Parathyroid adenoma (tissue), 2 donors: ENCODE results near the gene BHLHE40.

Experiments used
- H2AFZ ChIP-seq: fragments of 300-600 bp; sonication (generic); one replicate; pipeline ENCODE4 v1.7.0; 2017; ENCODE audit warnings: antibody characterized with exemption, mild to moderate bottlenecking
- H3K27ac ChIP-seq: fragments of 300-600 bp; sonication (generic); one replicate; pipeline ENCODE4 v1.7.0; 2017
- H3K27me3 ChIP-seq: fragments of 300-600 bp; sonication (generic); one replicate; pipeline ENCODE4 v1.7.0; 2017; ENCODE audit warnings: low read length; ENCODE audit not compliant: control insufficient read depth, insufficient read depth
- H3K36me3 ChIP-seq: fragments of 300-600 bp; sonication (generic); one replicate; pipeline ENCODE4 v1.7.0; 2017; ENCODE audit warnings: low read length; ENCODE audit not compliant: control insufficient read depth, insufficient read depth
- H3K4me1 ChIP-seq: fragments of 300-600 bp; sonication (generic); one replicate; pipeline ENCODE4 v1.7.0; 2017; ENCODE audit warnings: control low read depth
- H3K4me2 ChIP-seq: fragments of 300-600 bp; sonication (generic); one replicate; pipeline ENCODE4 v1.7.0; 2017; ENCODE audit warnings: low read length
- H3K4me3 ChIP-seq: fragments of 300-600 bp; sonication (generic); one replicate; pipeline ENCODE4 v1.7.0; 2017; ENCODE audit warnings: low read depth, low read length
- H3K79me2 ChIP-seq: fragments of 300-600 bp; sonication (generic); one replicate; pipeline ENCODE4 v1.7.0; 2017; ENCODE audit warnings: control low read depth
- H3K9ac ChIP-seq: fragments of 300-600 bp; sonication (generic); one replicate; pipeline ENCODE4 v1.7.0; 2017; ENCODE audit warnings: mild to moderate bottlenecking
- H3K9me3 ChIP-seq: fragments of 300-600 bp; sonication (generic); one replicate; pipeline ENCODE4 v1.7.0; 2017; ENCODE audit warnings: low read length; ENCODE audit not compliant: control insufficient read depth
- TF ChIP-seq, protein P1 (sequence below): fragments of 300-600 bp; sonication (generic); IDR thresholded peaks from one replicate; pipeline ENCODE4 v1.7.0; 2017; ENCODE audit warnings: antibody characterized with exemption, mild to moderate bottlenecking
- donor health status: primary hyperparathyroidism.

BHLHE40 gene

GRCh38 chr3:5004319-5005152 is 25.3 kb downstream of the BHLHE40 start:
- H3K4me3 ChIP-seq = no peak overlapping the region
- no peaks in the 10 kb centered on the region for H3K36me3 ChIP-seq
- H3K79me2 ChIP-seq = no peaks in the 10 kb centered on the region
- H3K9ac ChIP-seq = no peak overlapping the region
- no peaks in the 10 kb centered on the region for H3K27me3 ChIP-seq
- H3K27ac ChIP-seq = no peak overlapping the region
- H2AFZ ChIP-seq = no peak overlapping the region
- no peak overlapping the region for H3K4me2 ChIP-seq
- TF ChIP-seq, protein P1, sequence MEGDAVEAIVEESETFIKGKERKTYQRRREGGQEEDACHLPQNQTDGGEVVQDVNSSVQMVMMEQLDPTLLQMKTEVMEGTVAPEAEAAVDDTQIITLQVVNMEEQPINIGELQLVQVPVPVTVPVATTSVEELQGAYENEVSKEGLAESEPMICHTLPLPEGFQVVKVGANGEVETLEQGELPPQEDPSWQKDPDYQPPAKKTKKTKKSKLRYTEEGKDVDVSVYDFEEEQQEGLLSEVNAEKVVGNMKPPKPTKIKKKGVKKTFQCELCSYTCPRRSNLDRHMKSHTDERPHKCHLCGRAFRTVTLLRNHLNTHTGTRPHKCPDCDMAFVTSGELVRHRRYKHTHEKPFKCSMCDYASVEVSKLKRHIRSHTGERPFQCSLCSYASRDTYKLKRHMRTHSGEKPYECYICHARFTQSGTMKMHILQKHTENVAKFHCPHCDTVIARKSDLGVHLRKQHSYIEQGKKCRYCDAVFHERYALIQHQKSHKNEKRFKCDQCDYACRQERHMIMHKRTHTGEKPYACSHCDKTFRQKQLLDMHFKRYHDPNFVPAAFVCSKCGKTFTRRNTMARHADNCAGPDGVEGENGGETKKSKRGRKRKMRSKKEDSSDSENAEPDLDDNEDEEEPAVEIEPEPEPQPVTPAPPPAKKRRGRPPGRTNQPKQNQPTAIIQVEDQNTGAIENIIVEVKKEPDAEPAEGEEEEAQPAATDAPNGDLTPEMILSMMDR = no peak
- H3K4me1 ChIP-seq = peaks cover 3% of the 10 kb centered on the region
- no peaks in the 10 kb centered on the region for H3K9me3 ChIP-seq

DNA sequence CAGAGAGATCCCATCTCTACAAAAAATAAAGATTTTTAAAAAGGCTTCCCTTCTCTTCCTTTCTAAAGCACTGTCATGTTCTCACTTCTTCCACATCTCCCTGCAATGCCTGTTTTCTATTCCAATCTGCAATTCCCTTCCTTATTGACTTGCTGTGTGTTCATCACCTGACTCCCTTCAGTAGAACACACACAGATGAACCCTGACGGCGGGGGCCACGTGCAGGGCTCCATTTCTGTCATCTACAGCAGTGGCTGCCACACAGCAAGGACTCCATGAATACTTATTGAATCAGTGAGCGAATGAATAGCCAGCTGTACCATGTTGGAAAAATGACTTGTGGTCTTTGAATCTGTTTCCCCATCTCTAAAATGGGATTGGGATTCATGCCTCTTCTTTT is 26.1 kb downstream of the BHLHE40 start:
- Histone ChIP-seq H3K4me2 (no peak overlapping the region), H3K9me3 (no peaks in the 10 kb centered on the region), H2AFZ (no peak overlapping the region), H3K79me2 (no peaks in the 10 kb centered on the region), H3K4me3 (no peak overlapping the region), H3K4me1 (no peaks in the 10 kb centered on the region), H3K9ac (no peak overlapping the region), H3K27ac (no peak overlapping the region), H3K27me3 (no peaks in the 10 kb centered on the region), H3K36me3 (no peaks in the 10 kb centered on the region)
- TF ChIP-seq, protein P1 = no peak

- H3K27me3 ChIP-seq = no peaks in the 10 kb centered on the region
- no peak overlapping the region for H3K4me3 ChIP-seq
- H3K79me2 ChIP-seq = no peaks in the 10 kb centered on the region
- H3K9ac ChIP-seq = no peak overlapping the region
- H3K36me3 ChIP-seq = no peaks in the 10 kb centered on the region
- no peaks in the 10 kb centered on the region for H3K9me3 ChIP-seq
- no peaks in the 10 kb centered on the region for H3K4me1 ChIP-seq
- no peak overlapping the region for H2AFZ ChIP-seq
- no peak overlapping the region for H3K4me2 ChIP-seq
- no peak overlapping the region for H3K27ac ChIP-seq
- TF ChIP-seq, protein P1 = no peak
Observed at GRCh38 chr3:5006755-5007202, 27.5 kb downstream of the BHLHE40 start.

GRCh38 chr3:5007873-5008272 is 28.6 kb downstream of the BHLHE40 start:
- Histone ChIP-seq H3K79me2 (no peaks in the 10 kb centered on the region), H2AFZ (no peak overlapping the region), H3K4me1 (no peaks in the 10 kb centered on the region), H3K36me3 (no peaks in the 10 kb centered on the region), H3K9ac (no peak overlapping the region), H3K9me3 (no peaks in the 10 kb centered on the region), H3K27ac (no peak overlapping the region), H3K27me3 (no peaks in the 10 kb centered on the region), H3K4me2 (no peak overlapping the region), H3K4me3 (no peak overlapping the region)
- TF ChIP-seq, protein P1 = no peak
